H9 (cell line): ENCODE measurements around the gene UGT2A3. TPM values are rescaled to one million over a fixed set of nuclear protein-coding genes. Genes with fewer than 3 reads are reported as not detected.

ENCODE experiments used
- DNase-seq: peaks from one replicate; pipeline ENCODE4 v3.0.0-alpha.2; 2017
- H2AFZ ChIP-seq: one replicate; pipeline ENCODE4 v1.6.1; 2013; ENCODE audit warnings: mild to moderate bottlenecking, low read length, control low read depth, moderate library complexity
- H2AK5ac ChIP-seq: 2 replicates; pipeline ENCODE4 v1.6.1; 2013; ENCODE audit warnings: low read length, control low read depth, mixed read lengths; ENCODE audit not compliant: insufficient read length
- H2BK120ac ChIP-seq: one replicate; pipeline ENCODE4 v1.6.1; 2013; ENCODE audit warnings: low read depth, mild to moderate bottlenecking, low read length, control low read depth, inconsistent platforms; ENCODE audit not compliant: poor library complexity, severe bottlenecking
- H2BK12ac ChIP-seq: 2 replicates; pipeline ENCODE4 v1.6.1; 2013; ENCODE audit warnings: low read length, control low read depth, mixed read lengths, low read depth; ENCODE audit not compliant: insufficient read length
- H2BK15ac ChIP-seq: 2 replicates; pipeline ENCODE4 v1.6.1; 2013; ENCODE audit warnings: low read depth, low read length, control low read depth
- H2BK20ac ChIP-seq: one replicate; pipeline ENCODE4 v1.6.1; 2013; ENCODE audit warnings: low read depth, mild to moderate bottlenecking, low read length, control low read depth, inconsistent platforms; ENCODE audit not compliant: poor library complexity, severe bottlenecking
- H2BK5ac ChIP-seq: 2 replicates; pipeline ENCODE4 v1.6.1; 2013; ENCODE audit warnings: low read length, control low read depth, mixed read lengths; ENCODE audit not compliant: insufficient read length
- H3K14ac ChIP-seq: 2 replicates; pipeline ENCODE4 v1.6.1; 2013; ENCODE audit warnings: low read length, control low read depth; ENCODE audit not compliant: insufficient read depth
- H3K18ac ChIP-seq: 2 replicates; pipeline ENCODE4 v1.6.1; 2013; ENCODE audit warnings: low read depth, mild to moderate bottlenecking, mixed read lengths, low read length, control low read depth; ENCODE audit not compliant: insufficient read length
- H3K23ac ChIP-seq: 2 replicates; pipeline ENCODE4 v1.6.1; 2013; ENCODE audit warnings: low read length, control low read depth, mixed read lengths, low read depth; ENCODE audit not compliant: insufficient read length
- H3K23me2 ChIP-seq: 2 replicates; pipeline ENCODE4 v1.6.1; 2013; ENCODE audit warnings: low read depth, mild to moderate bottlenecking, mixed read lengths, low read length, control low read depth; ENCODE audit not compliant: insufficient read length, poor library complexity, severe bottlenecking
- H3K27ac ChIP-seq: 2 replicates; pipeline ENCODE4 v1.5.1; 2013; ENCODE audit warnings: low read length, control low read depth, mixed read lengths, low read depth; ENCODE audit not compliant: insufficient read length
- H3K27me3 ChIP-seq: 2 replicates; pipeline ENCODE4 v1.6.1; 2013; ENCODE audit warnings: low read length, control low read depth, inconsistent platforms; ENCODE audit not compliant: insufficient read depth
- H3K4ac ChIP-seq: 2 replicates; pipeline ENCODE4 v1.6.1; 2013; ENCODE audit warnings: low read depth, mild to moderate bottlenecking, control low read depth, inconsistent platforms, low read length, moderate library complexity
- H3K4me1 ChIP-seq: 2 replicates; pipeline ENCODE4 v1.6.1; 2013; ENCODE audit warnings: low read length, control low read depth, inconsistent platforms; ENCODE audit not compliant: insufficient read depth
- H3K4me2 ChIP-seq: 2 replicates; pipeline ENCODE4 v1.6.1; 2013; ENCODE audit warnings: low read length, control low read depth, mixed read lengths; ENCODE audit not compliant: insufficient read length, insufficient read depth
- H3K56ac ChIP-seq: 2 replicates; pipeline ENCODE4 v1.6.1; 2013; ENCODE audit warnings: low read depth, mild to moderate bottlenecking, mixed read lengths, low read length, control low read depth; ENCODE audit not compliant: insufficient read length
- H3K79me1 ChIP-seq: 2 replicates; pipeline ENCODE4 v1.6.1; 2013; ENCODE audit warnings: low read depth, mild to moderate bottlenecking, moderate library complexity, low read length, control low read depth, inconsistent platforms; ENCODE audit not compliant: insufficient read depth, poor library complexity, severe bottlenecking
- H3K79me2 ChIP-seq: 2 replicates; pipeline ENCODE4 v1.6.1; 2013; ENCODE audit warnings: low read length, control low read depth, inconsistent platforms; ENCODE audit not compliant: insufficient read depth
- H3K9ac ChIP-seq: 2 replicates; pipeline ENCODE4 v1.6.1; 2013; ENCODE audit warnings: low read length, control low read depth, mixed read lengths; ENCODE audit not compliant: insufficient read length; ENCODE audit errors: extremely low read depth
- H3K9me3 ChIP-seq: one replicate; pipeline ENCODE4 v1.6.1; 2013; ENCODE audit warnings: low read depth, low read length, inconsistent platforms; ENCODE audit not compliant: control insufficient read depth
- H3T11ph ChIP-seq: one replicate; pipeline ENCODE4 v1.6.1; 2013; ENCODE audit warnings: mild to moderate bottlenecking, low read length, control low read depth, inconsistent platforms
- H4K20me1 ChIP-seq: one replicate; pipeline ENCODE4 v1.6.1; 2013; ENCODE audit not compliant: control insufficient read depth, insufficient read length, insufficient read depth
- H4K5ac ChIP-seq: 2 replicates; pipeline ENCODE4 v1.6.1; 2013; ENCODE audit warnings: low read depth, mild to moderate bottlenecking, mixed read lengths, low read length, control low read depth; ENCODE audit not compliant: insufficient read length
- H4K8ac ChIP-seq: replicated peaks from 2 replicates; pipeline ENCODE4 v1.6.1; 2013; ENCODE audit warnings: low read length, control low read depth, mixed read lengths, low read depth; ENCODE audit not compliant: insufficient read length
- H4K91ac ChIP-seq: 2 replicates; pipeline ENCODE4 v1.6.1; 2013; ENCODE audit warnings: low read depth, mild to moderate bottlenecking, moderate library complexity, mixed read lengths, low read length, control low read depth; ENCODE audit not compliant: insufficient read length
- H3K27ac Mint-ChIP-seq, 3 experiments: 2 replicates in 2 of 3; 3 replicates in 1 of 3; pipeline ENCODE4 v1.8.0; 2020 to 2021; ENCODE audit warnings: mixed read lengths in 3 of 3, mild to moderate bottlenecking in 1 of 3, moderate library complexity in 1 of 3
- H3K27me3 Mint-ChIP-seq: 2 replicates; pipeline ENCODE4 v1.8.0; 2021; ENCODE audit warnings: low read depth, mild to moderate bottlenecking, moderate library complexity, mixed read lengths
- H3K36me3 Mint-ChIP-seq, 3 experiments: 2 replicates in 2 of 3; 3 replicates in 1 of 3; pipeline ENCODE4 v1.8.0; 2020 to 2021; ENCODE audit warnings: low read depth in 3 of 3, mixed read lengths in 3 of 3; ENCODE audit not compliant: insufficient read depth in 1 of 3
- H3K4me1 Mint-ChIP-seq, 2 experiments: 2 replicates each; pipeline ENCODE4 v1.8.0; 2020; ENCODE audit warnings: mixed read lengths in 2 of 2
- H3K4me3 Mint-ChIP-seq, 2 experiments: 2 replicates in 1 of 2; 3 replicates in 1 of 2; pipeline ENCODE4 v1.8.0; 2020 to 2021; ENCODE audit warnings: mild to moderate bottlenecking in 2 of 2, mixed read lengths in 2 of 2, moderate library complexity in 1 of 2
- H3K9me3 Mint-ChIP-seq, 2 experiments: 2 replicates in 1 of 2; 3 replicates in 1 of 2; pipeline ENCODE4 v1.8.0; 2020; ENCODE audit warnings: mild to moderate bottlenecking in 2 of 2, mixed read lengths in 2 of 2, moderate library complexity in 1 of 2
- WGBS: extraction: QIAGEN DNeasy Blood & Tissue Kit; methylation state at CpG from one replicate; pipeline ENCODE4 v1.1.7; 2013; ENCODE audit warnings: missing lambda C conversion rate, low lambda C conversion rate, mixed read lengths; ENCODE audit not compliant: insufficient read length; ENCODE audit errors: extremely low coverage; 5-methylcytosine and 5-hydroxymethylcytosine counted together
- total RNA-seq: library from RNA; stranded (reverse); gene quantifications from 2 replicates; pipeline ENCODE4 v1.2.1, GENCODE V29; 2021
- TF ChIP-seq, protein P1 (sequence below): fragments of 200-600 bp; sonication (generic); conservative IDR thresholded peaks from 3 replicates; pipeline ENCODE4 v1.8.0; 2021; ENCODE audit warnings: antibody characterized with exemption, mild to moderate bottlenecking

UGT2A3 gene
- total RNA-seq, 1 experiment from 2014 or later: not detected

DNA sequence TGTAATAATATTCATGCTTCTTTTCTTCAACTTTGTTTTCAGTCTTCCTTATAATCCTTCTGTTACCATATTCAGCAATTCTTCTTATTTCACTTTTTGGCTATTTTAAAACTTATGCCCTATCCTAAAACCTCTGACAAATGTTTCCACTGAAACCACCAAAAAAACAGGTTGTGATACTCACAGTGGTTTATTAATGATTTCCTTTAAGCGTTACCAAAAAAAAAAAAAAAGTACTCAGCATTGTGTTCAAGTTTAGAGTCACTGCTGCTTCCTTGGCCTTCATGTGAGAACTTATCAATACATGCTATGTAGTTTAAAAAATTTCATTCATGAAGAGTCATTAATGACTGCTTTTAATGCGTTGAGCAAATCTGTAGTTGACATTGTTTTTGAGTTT, 35.4 kb upstream of the UGT2A3 start:
- no peak overlapping the region for H3K27ac ChIP-seq
- no peak overlapping the region for H3K27ac Mint-ChIP-seq
- peaks cover 8 to 24% (median 19%) of the 10 kb centered on the region in 3 experiments for H3K36me3 Mint-ChIP-seq
- no peaks in the 10 kb centered on the region for H3K4me1 ChIP-seq
- no peak overlapping the region for H3K4me2 ChIP-seq
- no peak overlapping the region for H2AK5ac ChIP-seq
- H4K5ac ChIP-seq: no peak overlapping the region
- H2BK20ac ChIP-seq: no peak overlapping the region
- H3K4ac ChIP-seq: no peak overlapping the region
- H3K23ac ChIP-seq: no peak overlapping the region
- no peaks in the 10 kb centered on the region for H3K79me1 ChIP-seq
- H3T11ph ChIP-seq: no peak overlapping the region
- no peak overlapping the region for H3K14ac ChIP-seq
- H2BK12ac ChIP-seq: no peak overlapping the region
- peaks cover 14 to 22% of the 10 kb centered on the region in 2 experiments for H3K9me3 Mint-ChIP-seq
- H3K79me2 ChIP-seq: no peaks in the 10 kb centered on the region
- no peak overlapping the region for H2BK120ac ChIP-seq
- no peak overlapping the region for H3K4me3 Mint-ChIP-seq
- H2BK5ac ChIP-seq: no peak overlapping the region
- no peak overlapping the region for H2AFZ ChIP-seq
- WGBS: no CpG with 5 or more reads among the region's 2 CpGs
- peaks cover 9% of the 10 kb centered on the region in 2 experiments; a peak in 3 of 4 replicates for H3K4me1 Mint-ChIP-seq
- H4K20me1 ChIP-seq: no peaks in the 10 kb centered on the region
- no peak overlapping the region for H4K8ac ChIP-seq
- H3K27me3 ChIP-seq: no peaks in the 10 kb centered on the region
- H3K56ac ChIP-seq: no peak overlapping the region
- TF ChIP-seq, protein P1, sequence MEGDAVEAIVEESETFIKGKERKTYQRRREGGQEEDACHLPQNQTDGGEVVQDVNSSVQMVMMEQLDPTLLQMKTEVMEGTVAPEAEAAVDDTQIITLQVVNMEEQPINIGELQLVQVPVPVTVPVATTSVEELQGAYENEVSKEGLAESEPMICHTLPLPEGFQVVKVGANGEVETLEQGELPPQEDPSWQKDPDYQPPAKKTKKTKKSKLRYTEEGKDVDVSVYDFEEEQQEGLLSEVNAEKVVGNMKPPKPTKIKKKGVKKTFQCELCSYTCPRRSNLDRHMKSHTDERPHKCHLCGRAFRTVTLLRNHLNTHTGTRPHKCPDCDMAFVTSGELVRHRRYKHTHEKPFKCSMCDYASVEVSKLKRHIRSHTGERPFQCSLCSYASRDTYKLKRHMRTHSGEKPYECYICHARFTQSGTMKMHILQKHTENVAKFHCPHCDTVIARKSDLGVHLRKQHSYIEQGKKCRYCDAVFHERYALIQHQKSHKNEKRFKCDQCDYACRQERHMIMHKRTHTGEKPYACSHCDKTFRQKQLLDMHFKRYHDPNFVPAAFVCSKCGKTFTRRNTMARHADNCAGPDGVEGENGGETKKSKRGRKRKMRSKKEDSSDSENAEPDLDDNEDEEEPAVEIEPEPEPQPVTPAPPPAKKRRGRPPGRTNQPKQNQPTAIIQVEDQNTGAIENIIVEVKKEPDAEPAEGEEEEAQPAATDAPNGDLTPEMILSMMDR: no peak
- H3K18ac ChIP-seq: no peak overlapping the region
- no peaks in the 10 kb centered on the region for H3K23me2 ChIP-seq
- H2BK15ac ChIP-seq: no peak overlapping the region
- no peak for DNase-seq
- no peaks in the 10 kb centered on the region for H3K27me3 Mint-ChIP-seq
- H4K91ac ChIP-seq: no peak overlapping the region
- H3K9me3 ChIP-seq: no peaks in the 10 kb centered on the region
- no peak overlapping the region for H3K9ac ChIP-seq
